Caco-2 (cell line): ENCODE data around the gene MPPED2. TPM values are rescaled to one million over a fixed set of nuclear protein-coding genes. Genes with fewer than 3 reads are reported as not detected.

ENCODE experiments used
- BruUV-seq: library from RNA; stranded (reverse); fragments of 400-500 nt; replicated peaks from 2 replicates; lab custom pipeline; 2021; lab: Mats Ljungman, UMichigan
- CTCF ChIA-PET: fragments of 300-600 bp; sonication (Branson Sonifier 250); formaldehyde crosslinking; loops from one replicate; lab custom pipeline; 2022; ENCODE audit warnings: antibody characterized with exemption; lab: Charles Lee
- POLR2A ChIA-PET: fragments of 300-600 bp; sonication (Branson Sonifier 250); formaldehyde crosslinking; loops from one replicate; lab custom pipeline; 2022; ENCODE audit warnings: antibody characterized with exemption; lab: Charles Lee
- DNase-seq, 2 experiments: peaks; one replicate each; pipeline versions ENCODE4 v3.0.0 to v3.0.0-alpha.2; 2020 to 2022
- H3K27me3 ChIP-seq: replicated peaks from 2 replicates; pipeline ENCODE4 v1.6.0; 2011; ENCODE audit warnings: low read length; ENCODE audit not compliant: control insufficient read depth, insufficient read depth
- H3K36me3 ChIP-seq: 2 replicates; pipeline ENCODE4 v1.5.1; 2011; ENCODE audit warnings: low read length; ENCODE audit not compliant: control insufficient read depth, insufficient read depth
- H3K4me1 ChIP-seq: fragments of 250-450 bp; sonication (Bioruptor Pico); 2 replicates; pipeline ENCODE4 v1.5.1; 2020; ENCODE audit warnings: mild to moderate bottlenecking
- H3K4me3 ChIP-seq: 2 replicates; pipeline ENCODE4 v1.5.1; 2011; ENCODE audit warnings: low read depth, mild to moderate bottlenecking, control low read depth, low read length
- H3K9me3 ChIP-seq: fragments of 250-450 bp; sonication (Bioruptor Pico); 2 replicates; pipeline ENCODE4 v1.5.1; 2020; ENCODE audit warnings: mild to moderate bottlenecking, moderate library complexity
- H3K27ac Mint-ChIP-seq: one replicate; pipeline ENCODE4 v1.8.0; 2022; ENCODE audit warnings: mixed read lengths; ENCODE audit not compliant: unreplicated experiment
- H3K27me3 Mint-ChIP-seq: one replicate; pipeline ENCODE4 v1.8.0; 2022; ENCODE audit warnings: mixed read lengths; ENCODE audit not compliant: insufficient read depth, unreplicated experiment
- H3K36me3 Mint-ChIP-seq: one replicate; pipeline ENCODE4 v1.8.0; 2022; ENCODE audit warnings: mild to moderate bottlenecking, mixed read lengths; ENCODE audit not compliant: insufficient read depth, unreplicated experiment
- H3K4me1 Mint-ChIP-seq: one replicate; pipeline ENCODE4 v1.8.0; 2022; ENCODE audit warnings: low read depth, mixed read lengths; ENCODE audit not compliant: unreplicated experiment
- H3K4me3 Mint-ChIP-seq: one replicate; pipeline ENCODE4 v1.8.0; 2022; ENCODE audit warnings: mild to moderate bottlenecking, moderate library complexity, mixed read lengths; ENCODE audit not compliant: unreplicated experiment
- H3K9me3 Mint-ChIP-seq: one replicate; pipeline ENCODE4 v1.8.0; 2022; ENCODE audit warnings: mixed read lengths; ENCODE audit not compliant: unreplicated experiment
- CTCF ChIP-seq, 2 experiments: fragments of 200-600 bp in 1 of 2; IDR thresholded peaks; 1 replicate in 1 of 2; 2 replicates in 1 of 2; pipeline versions ENCODE4 v1.5.1 to v1.8.0; 2011 to 2022; ENCODE audit warnings: antibody characterized with exemption in 1 of 2, control low read depth in 1 of 2, inconsistent platforms in 1 of 2, low read depth in 1 of 2, low read length in 1 of 2, mild to moderate bottlenecking in 1 of 2, moderate library complexity in 1 of 2; ENCODE audit not compliant: insufficient read depth in 1 of 2, severe bottlenecking in 1 of 2, unreplicated experiment in 1 of 2
- intact Hi-C: fragments of 100-400 bp; cut with micrococcal nuclease; formaldehyde crosslinking; loops from one replicate; pipeline ENCODE4 v1.10.0; 2022; ENCODE audit not compliant: unreplicated experiment
- total RNA-seq: library from RNA; stranded (reverse); gene quantifications from 2 replicates; pipeline ENCODE4 v1.2.3, GENCODE V29; 2022

MPPED2 gene
- total RNA-seq, 1 experiment from 2014 or later = not detected

- intact Hi-C loops = no loop called here
- H3K4me3 ChIP-seq = no peak overlapping the region
- Mint-ChIP-seq H3K27ac (no peak overlapping the region), H3K4me3 (no peak overlapping the region), H3K27me3 (peaks cover 7% of the 10 kb centered on the region), H3K9me3 (no peaks in the 10 kb centered on the region), H3K36me3 (no peaks in the 10 kb centered on the region), H3K4me1 (no peaks in the 10 kb centered on the region)
- ChIA-PET CTCF (no interaction called here), POLR2A (no interaction called here)
- no peaks in the 10 kb centered on the region for H3K36me3 ChIP-seq
- no peak for TF ChIP-seq CTCF (IDR thresholded peaks at IDR 0.05; ENCODE audit: insufficient read depth in 1 of 2, low read depth in 1 of 2, low read length in 1 of 2, severe bottlenecking in 1 of 2, unreplicated experiment in 1 of 2)
- no peaks in the 10 kb centered on the region for H3K27me3 ChIP-seq
- H3K9me3 ChIP-seq = no peaks in the 10 kb centered on the region
- BruUV-seq = no TSS peak
- no peak for DNase-seq
- no peaks in the 10 kb centered on the region for H3K4me1 ChIP-seq
Observed at GRCh38 chr11:30432178-30432577, 154.0 kb downstream of the MPPED2 start.

DNA sequence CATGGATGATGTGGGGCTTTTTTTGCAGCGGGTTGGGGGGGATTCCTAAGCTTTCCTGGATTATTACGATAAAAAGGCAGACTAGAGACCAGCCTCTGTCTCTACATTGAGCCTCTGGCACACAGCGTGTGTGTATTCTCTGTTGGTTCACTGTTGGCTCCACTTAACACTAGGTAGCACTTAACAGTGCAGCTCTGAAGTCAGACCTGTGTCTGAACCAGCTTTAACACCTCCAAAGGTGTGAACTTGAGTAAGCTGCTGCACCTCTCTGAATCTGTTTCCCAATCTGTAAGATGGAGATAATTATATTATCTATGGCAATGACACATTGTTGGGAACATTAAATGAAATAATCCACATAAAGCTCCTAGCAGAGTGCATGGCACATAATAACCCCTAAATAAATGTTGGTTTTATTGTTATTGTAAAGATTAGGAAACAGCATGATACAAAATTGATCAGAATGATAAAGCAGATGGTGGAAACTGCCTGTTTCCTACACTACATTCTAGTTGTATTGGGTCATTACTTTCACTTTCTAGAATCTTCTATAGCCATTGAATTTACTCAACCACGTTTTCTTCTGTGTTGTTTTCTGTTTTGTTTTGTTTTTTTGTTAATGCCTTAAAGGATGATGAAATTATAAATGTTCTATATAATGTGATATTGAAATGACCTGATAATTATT, 154.9 kb downstream of the MPPED2 start:
- Histone ChIP-seq H3K36me3 (no peaks in the 10 kb centered on the region), H3K27me3 (no peaks in the 10 kb centered on the region), H3K9me3 (no peaks in the 10 kb centered on the region), H3K4me3 (no peak overlapping the region), H3K4me1 (no peaks in the 10 kb centered on the region)
- Mint-ChIP-seq H3K27me3 (peaks cover 7% of the 10 kb centered on the region), H3K9me3 (no peaks in the 10 kb centered on the region), H3K27ac (no peak overlapping the region), H3K4me3 (no peak overlapping the region), H3K4me1 (no peaks in the 10 kb centered on the region), H3K36me3 (no peaks in the 10 kb centered on the region)
- no peak for DNase-seq
- ChIA-PET CTCF (no interaction called here), POLR2A (no interaction called here)
- no peak for TF ChIP-seq CTCF (IDR thresholded peaks at IDR 0.05; ENCODE audit: insufficient read depth in 1 of 2, low read depth in 1 of 2, low read length in 1 of 2, severe bottlenecking in 1 of 2, unreplicated experiment in 1 of 2)
- intact Hi-C loops = no loop called here
- BruUV-seq = no TSS peak

DNA sequence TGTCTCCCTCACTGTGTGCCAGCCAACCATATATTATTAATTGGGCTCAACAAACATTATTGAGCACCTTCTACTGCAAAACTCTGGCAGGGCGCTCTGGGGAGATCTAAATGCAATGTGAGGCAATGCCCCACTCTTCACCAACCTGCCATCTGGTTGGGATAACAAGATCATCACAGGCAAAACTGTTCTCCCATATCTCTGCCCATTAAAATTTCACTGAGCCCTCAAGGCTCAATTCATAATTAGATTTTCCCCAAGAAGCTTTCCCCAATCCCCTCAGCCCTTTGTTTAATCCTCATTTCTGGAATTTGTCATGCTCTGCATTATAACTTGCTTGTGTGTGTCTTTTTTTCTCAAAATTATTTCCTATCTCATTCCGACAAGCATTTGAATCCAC, 156.6 kb downstream of the MPPED2 start:
- Mint-ChIP-seq H3K9me3 (no peaks in the 10 kb centered on the region), H3K4me1 (no peaks in the 10 kb centered on the region), H3K36me3 (no peaks in the 10 kb centered on the region), H3K27me3 (peaks cover 14% of the 10 kb centered on the region), H3K27ac (no peak overlapping the region), H3K4me3 (no peak overlapping the region)
- no peak for TF ChIP-seq CTCF (IDR thresholded peaks at IDR 0.05; ENCODE audit: insufficient read depth in 1 of 2, low read depth in 1 of 2, low read length in 1 of 2, severe bottlenecking in 1 of 2, unreplicated experiment in 1 of 2)
- Histone ChIP-seq H3K9me3 (no peaks in the 10 kb centered on the region), H3K27me3 (no peaks in the 10 kb centered on the region), H3K36me3 (no peaks in the 10 kb centered on the region), H3K4me1 (no peaks in the 10 kb centered on the region), H3K4me3 (no peak overlapping the region)
- DNase-seq = no peak
- ChIA-PET CTCF (no interaction called here), POLR2A (no interaction called here)
- intact Hi-C loops = no loop called here
- BruUV-seq = no TSS peak
